Measurements from ENCODE around the gene NAA80.

Gene NAA80

GRCh38 chr3:50298836-50299637 is at the start of gene NAA80, which contains the start of gene HYAL3:
Gene NAA80, minus strand, starts transcription at chr3:50299405. Its CDS starts 1,942 bp downstream, at chr3:50297463.
Gene HYAL3, minus strand, starts transcription at chr3:50299405. Its CDS starts 3,803 bp downstream, at chr3:50295602.
- Histone ChIP-seq H3K36me3 (ENCODE audit: insufficient read depth, low read length) (no peaks in the 10 kb centered on the region), H3K4me3 (ENCODE audit: low read length) (peak within 1 kb of the TSS; percentile 66), H3K4me1 (ENCODE audit: insufficient read depth, low read length) (peaks cover 14% of the 10 kb centered on the region), H3K9me3 (ENCODE audit: low read length) (no peaks in the 10 kb centered on the region), H3K27me3 (ENCODE audit: insufficient read depth, low read length) (no peaks in the 10 kb centered on the region), H2AFZ (ENCODE audit: low read depth, low read length) (peak within 1 kb of the TSS; percentile 40)

GRCh38 chr3:50347187-50347813 is 48.1 kb upstream of the NAA80 start:
- H3K9me3 ChIP-seq (ENCODE audit: low read length) = peaks cover 5% of the 10 kb centered on the region
- peaks cover 26% of the 10 kb centered on the region for H3K27me3 ChIP-seq (ENCODE audit: insufficient read depth, low read length)
- H3K4me1 ChIP-seq (ENCODE audit: insufficient read depth, low read length) = peaks cover 20% of the 10 kb centered on the region
- peaks cover 10% of the 10 kb centered on the region for H3K36me3 ChIP-seq (ENCODE audit: insufficient read depth, low read length)
- no peak overlapping the region for H3K4me3 ChIP-seq (ENCODE audit: low read length)
- no peak overlapping the region for H2AFZ ChIP-seq (ENCODE audit: low read depth, low read length)

DNA sequence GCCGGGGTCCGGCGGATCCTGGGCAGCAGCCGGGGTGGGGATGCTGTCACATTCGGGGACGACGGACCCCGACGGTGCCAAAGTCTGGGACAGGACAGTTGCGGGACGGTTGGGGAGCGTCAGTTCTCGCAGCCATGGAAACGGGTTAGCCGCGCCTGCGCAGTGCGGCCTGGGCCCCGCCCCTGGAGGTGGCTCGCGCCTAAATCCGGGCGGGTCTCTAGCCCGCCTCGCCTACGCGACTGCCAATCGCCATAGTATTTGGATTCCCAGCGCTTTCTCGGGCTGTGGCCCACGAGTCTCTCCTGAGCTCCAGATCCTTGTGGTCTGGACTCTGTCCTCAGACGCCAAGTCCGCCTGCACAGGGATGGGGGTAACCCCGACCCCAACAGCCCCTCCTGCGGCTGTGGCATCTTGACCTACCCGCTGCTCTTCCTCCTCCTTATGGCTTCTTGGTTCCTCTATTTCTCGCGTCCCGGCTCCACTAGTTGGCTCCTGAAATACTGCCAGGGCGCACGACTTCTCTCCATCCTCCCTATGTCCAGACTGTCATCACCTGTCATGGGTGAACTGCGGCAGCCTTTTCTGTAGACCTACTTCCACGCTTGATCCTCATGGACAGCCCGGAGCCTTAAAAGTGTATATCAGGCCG is 46.5 kb upstream of the NAA80 start, which contains the start of gene ZMYND10:
Gene ZMYND10 (minus strand): TSS at position 147 of the 649 bp plus-strand sequence. CDS start 153 bp downstream, outside the sequence.
- peaks cover 41% of the 10 kb centered on the region for H3K27me3 ChIP-seq (ENCODE audit: insufficient read depth, low read length)
- peaks cover 5% of the 10 kb centered on the region for H3K9me3 ChIP-seq (ENCODE audit: low read length)
- H3K4me3 ChIP-seq (ENCODE audit: low read length) = peak within 1 kb of the TSS; percentile 10
- peaks cover 12% of the 10 kb centered on the region for H3K4me1 ChIP-seq (ENCODE audit: insufficient read depth, low read length)
- H2AFZ ChIP-seq (ENCODE audit: low read depth, low read length) = no peak within 1 kb of the TSS
- H3K36me3 ChIP-seq (ENCODE audit: insufficient read depth, low read length) = peaks cover 10% of the 10 kb centered on the region

DNA sequence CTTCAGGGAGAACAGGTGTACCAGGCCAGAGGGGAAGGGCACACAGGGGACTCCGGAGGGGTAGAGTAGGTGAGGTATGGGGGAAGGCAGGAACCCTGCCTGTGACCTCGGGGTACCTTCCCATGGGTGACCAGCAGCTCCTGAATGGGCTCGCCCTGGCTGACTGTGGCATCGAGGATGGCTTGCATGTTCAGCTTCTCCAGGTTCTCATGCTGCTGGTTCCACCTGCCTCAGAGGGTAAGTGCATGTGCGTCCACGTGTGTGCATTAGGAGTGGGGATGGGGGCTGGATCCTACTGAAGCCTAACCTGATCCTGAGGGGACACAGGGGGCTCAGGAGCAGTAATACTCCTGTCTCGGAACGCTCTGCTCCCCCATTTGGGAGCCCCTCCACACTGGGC is 45.8 kb upstream of the NAA80 start:
- Histone ChIP-seq H3K36me3 (ENCODE audit: insufficient read depth, low read length) (peaks cover 10% of the 10 kb centered on the region), H3K27me3 (ENCODE audit: insufficient read depth, low read length) (peaks cover 48% of the 10 kb centered on the region), H2AFZ (ENCODE audit: low read depth, low read length) (no peak overlapping the region), H3K4me1 (ENCODE audit: insufficient read depth, low read length) (peaks cover 7% of the 10 kb centered on the region), H3K4me3 (ENCODE audit: low read length) (no peak overlapping the region), H3K9me3 (ENCODE audit: low read length) (peaks cover 5% of the 10 kb centered on the region)

DNA sequence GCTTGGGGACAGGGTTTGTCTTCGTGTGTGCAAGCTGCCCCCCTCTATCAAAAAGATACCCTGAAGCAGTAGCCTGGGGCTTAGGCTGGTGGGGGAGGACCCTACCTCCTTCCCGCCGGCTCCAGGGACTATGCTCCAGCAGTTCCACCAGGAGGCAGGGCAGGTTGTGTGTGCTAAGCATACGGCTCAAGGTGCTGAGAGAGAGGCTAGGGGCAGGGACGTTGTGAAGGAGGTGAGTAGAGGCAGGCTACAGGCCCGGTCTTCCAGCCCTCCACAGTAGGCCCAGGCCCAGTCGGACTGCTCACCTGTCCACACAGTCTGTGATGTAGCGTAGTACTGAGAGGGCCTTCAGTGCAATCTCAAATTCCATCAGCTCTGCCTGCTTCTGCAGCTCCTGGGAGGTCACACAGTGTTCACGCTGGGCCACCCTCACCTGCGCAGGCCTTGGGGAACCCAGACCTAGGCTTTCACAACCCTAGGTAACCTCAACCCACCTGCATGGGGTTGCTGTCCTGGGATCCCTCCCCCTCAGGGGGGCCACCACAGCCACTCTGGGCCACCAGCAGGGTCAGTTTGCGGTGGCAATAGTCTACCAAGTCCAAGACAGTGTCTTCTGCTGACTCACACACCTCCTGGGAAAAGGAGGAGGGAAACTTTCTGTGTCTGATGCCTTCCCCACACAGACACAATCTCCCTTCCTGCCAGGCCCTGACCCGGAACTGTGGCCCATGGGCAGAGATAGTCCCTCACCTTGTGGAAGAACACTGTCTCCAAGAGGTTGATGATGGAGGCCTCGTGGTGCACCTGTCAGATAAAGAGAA is 43.8 kb upstream of the NAA80 start:
- Histone ChIP-seq H3K27me3 (ENCODE audit: insufficient read depth, low read length) (peaks cover 51% of the 10 kb centered on the region), H2AFZ (ENCODE audit: low read depth, low read length) (no peak overlapping the region), H3K4me1 (ENCODE audit: insufficient read depth, low read length) (peaks cover 5% of the 10 kb centered on the region), H3K9me3 (ENCODE audit: low read length) (peaks cover 5% of the 10 kb centered on the region), H3K4me3 (ENCODE audit: low read length) (no peak overlapping the region), H3K36me3 (ENCODE audit: insufficient read depth, low read length) (peaks cover 2% of the 10 kb centered on the region)

DNA sequence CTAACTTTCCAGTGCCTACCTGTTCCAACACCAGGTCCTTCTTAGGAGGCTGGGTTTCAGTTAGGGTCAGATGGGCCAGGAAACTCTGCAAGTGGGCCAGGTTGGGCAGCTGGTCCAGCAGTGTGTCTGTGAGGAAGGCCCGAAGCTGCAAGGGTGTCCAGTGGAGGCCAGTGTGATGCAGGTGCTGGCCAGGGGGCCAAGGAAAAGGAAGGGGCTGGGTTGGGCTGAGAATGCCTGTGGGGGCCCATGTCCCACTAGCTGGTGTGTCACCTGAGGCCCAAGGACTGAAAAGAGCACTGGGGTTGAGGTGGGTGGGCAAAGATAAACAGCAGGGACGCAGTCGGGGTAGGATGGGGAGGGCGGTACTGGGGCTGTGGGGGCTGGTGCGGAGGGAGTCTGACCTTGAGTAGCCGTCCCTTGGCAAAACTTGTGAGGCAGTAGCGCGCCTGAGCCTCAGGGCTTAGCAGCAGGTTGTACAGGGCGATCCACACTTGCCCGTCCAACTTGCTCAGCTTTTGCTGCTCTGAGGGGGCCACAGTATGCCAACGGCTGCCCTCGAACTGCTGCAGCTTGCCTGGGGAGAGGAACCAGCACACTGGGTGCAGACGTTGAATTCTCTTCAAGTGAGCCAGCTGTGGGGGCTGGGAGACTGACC is 42.9 kb upstream of the NAA80 start:
- no peak overlapping the region for H3K4me3 ChIP-seq (ENCODE audit: low read length)
- peaks cover 5% of the 10 kb centered on the region for H3K9me3 ChIP-seq (ENCODE audit: low read length)
- H3K36me3 ChIP-seq (ENCODE audit: insufficient read depth, low read length) = no peaks in the 10 kb centered on the region
- peaks cover 51% of the 10 kb centered on the region for H3K27me3 ChIP-seq (ENCODE audit: insufficient read depth, low read length)
- no peak overlapping the region for H2AFZ ChIP-seq (ENCODE audit: low read depth, low read length)
- H3K4me1 ChIP-seq (ENCODE audit: insufficient read depth, low read length) = peaks cover 7% of the 10 kb centered on the region

GRCh38 chr3:50341537-50341936 is 42.3 kb upstream of the NAA80 start:
- Histone ChIP-seq H3K36me3 (ENCODE audit: insufficient read depth, low read length) (no peaks in the 10 kb centered on the region), H3K9me3 (ENCODE audit: low read length) (peaks cover 5% of the 10 kb centered on the region), H2AFZ (ENCODE audit: low read depth, low read length) (no peak overlapping the region), H3K4me3 (ENCODE audit: low read length) (no peak overlapping the region), H3K4me1 (ENCODE audit: insufficient read depth, low read length) (peaks cover 7% of the 10 kb centered on the region), H3K27me3 (ENCODE audit: insufficient read depth, low read length) (peaks cover 51% of the 10 kb centered on the region)

DNA sequence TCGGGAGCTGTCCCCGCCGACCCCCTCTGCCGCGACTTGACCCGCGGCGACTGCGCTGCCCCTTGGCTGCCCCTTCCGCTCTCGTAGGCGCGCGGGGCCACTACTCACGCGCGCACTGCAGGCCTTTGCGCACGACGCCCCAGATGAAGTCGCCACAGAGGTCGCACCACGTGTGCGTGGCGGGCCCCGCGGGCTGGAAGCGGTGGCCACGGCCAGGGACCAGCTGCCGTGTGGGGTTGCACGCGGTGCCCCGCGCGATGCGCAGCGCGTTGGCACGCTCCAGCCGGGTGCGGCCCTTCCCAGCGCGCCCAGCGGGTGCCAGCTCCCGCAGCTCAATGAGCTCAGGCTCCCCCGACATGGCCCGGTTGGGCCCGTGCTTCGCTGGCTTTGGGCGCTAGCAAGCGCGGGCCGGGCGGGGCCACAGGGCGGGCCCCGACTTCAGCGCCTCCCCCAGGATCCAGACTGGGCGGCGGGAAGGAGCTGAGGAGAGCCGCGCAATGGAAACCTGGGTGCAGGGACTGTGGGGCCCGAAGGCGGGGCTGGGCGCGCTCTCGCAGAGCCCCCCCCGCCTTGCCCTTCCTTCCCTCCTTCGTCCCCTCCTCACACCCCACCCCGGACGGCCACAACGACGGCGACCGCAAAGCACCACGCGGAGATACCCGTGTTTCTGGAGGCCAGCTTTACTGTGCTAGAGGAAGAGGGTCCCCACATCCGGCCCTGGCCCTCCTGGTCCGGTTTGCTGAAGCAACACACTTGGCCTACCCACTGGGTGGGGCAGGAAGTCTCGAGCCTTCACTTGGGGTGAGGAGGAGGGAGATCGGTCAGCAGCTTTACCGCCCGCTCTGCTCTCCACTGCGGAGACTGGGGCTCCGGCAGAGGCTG is 41.5 kb upstream of the NAA80 start, which contains the start of gene RASSF1:
Gene RASSF1 (minus strand): TSS at position 389 of the 882 bp plus-strand sequence. CDS start 31 bp downstream, at position 358.
- H3K4me3 ChIP-seq (ENCODE audit: low read length) = no peak within 1 kb of the TSS
- H3K36me3 ChIP-seq (ENCODE audit: insufficient read depth, low read length) = no peaks in the 10 kb centered on the region
- peaks cover 15% of the 10 kb centered on the region for H3K4me1 ChIP-seq (ENCODE audit: insufficient read depth, low read length)
- H3K9me3 ChIP-seq (ENCODE audit: low read length) = peaks cover 5% of the 10 kb centered on the region
- H3K27me3 ChIP-seq (ENCODE audit: insufficient read depth, low read length) = peaks cover 51% of the 10 kb centered on the region
- H2AFZ ChIP-seq (ENCODE audit: low read depth, low read length) = no peak within 1 kb of the TSS

DNA sequence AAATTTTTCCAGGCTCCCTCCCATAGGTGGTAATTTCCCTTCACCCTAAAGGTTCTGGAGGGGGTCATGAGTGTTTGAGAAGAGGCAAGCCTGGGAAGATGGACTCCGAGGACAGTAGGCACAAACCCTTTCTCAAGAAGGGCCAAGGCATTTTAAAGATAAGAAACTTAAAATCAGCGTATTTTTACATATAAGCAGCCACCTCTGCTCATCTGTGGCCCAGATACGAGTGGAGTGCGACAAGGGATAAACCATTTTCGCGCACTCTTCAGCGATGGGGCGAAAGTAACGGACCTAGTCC is 40.9 kb upstream of the NAA80 start:
- peaks cover 18% of the 10 kb centered on the region for H3K4me1 ChIP-seq (ENCODE audit: insufficient read depth, low read length)
- H3K9me3 ChIP-seq (ENCODE audit: low read length) = peaks cover 5% of the 10 kb centered on the region
- H3K36me3 ChIP-seq (ENCODE audit: insufficient read depth, low read length) = no peaks in the 10 kb centered on the region
- peaks cover 48% of the 10 kb centered on the region for H3K27me3 ChIP-seq (ENCODE audit: insufficient read depth, low read length)
- no peak overlapping the region for H2AFZ ChIP-seq (ENCODE audit: low read depth, low read length)
- no peak overlapping the region for H3K4me3 ChIP-seq (ENCODE audit: low read length)

GRCh38 chr3:50339485-50340146 is 40.4 kb upstream of the NAA80 start:
- Histone ChIP-seq H3K4me3 (ENCODE audit: low read length) (no peak overlapping the region), H3K36me3 (ENCODE audit: insufficient read depth, low read length) (no peaks in the 10 kb centered on the region), H3K27me3 (ENCODE audit: insufficient read depth, low read length) (peaks cover 44% of the 10 kb centered on the region), H3K4me1 (ENCODE audit: insufficient read depth, low read length) (peaks cover 18% of the 10 kb centered on the region), H3K9me3 (ENCODE audit: low read length) (peaks cover 3% of the 10 kb centered on the region), H2AFZ (ENCODE audit: low read depth, low read length) (no peak overlapping the region)

DNA sequence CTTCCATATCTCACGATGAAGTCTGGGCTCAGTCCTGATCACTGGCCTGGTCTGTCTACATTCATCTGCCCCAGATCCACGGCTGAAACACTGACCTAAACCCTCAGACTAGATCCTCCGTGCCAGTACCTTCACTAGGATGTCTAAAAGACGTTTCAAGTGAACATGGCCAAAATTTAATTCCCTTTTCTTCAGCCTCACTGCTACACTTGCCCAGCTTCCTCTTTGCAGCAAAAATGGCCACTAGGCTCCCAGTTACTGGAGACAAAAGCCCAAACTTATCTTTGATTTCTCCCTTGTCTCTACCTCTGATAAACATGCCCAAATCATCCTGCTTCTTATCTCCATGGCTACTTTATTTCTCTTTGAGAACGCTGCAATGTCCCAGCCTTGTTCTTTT is 39.8 kb upstream of the NAA80 start:
- Histone ChIP-seq H3K4me1 (ENCODE audit: insufficient read depth, low read length) (peaks cover 18% of the 10 kb centered on the region), H3K9me3 (ENCODE audit: low read length) (peaks cover 2% of the 10 kb centered on the region), H2AFZ (ENCODE audit: low read depth, low read length) (no peak overlapping the region), H3K4me3 (ENCODE audit: low read length) (no peak overlapping the region), H3K36me3 (ENCODE audit: insufficient read depth, low read length) (no peaks in the 10 kb centered on the region), H3K27me3 (ENCODE audit: insufficient read depth, low read length) (peaks cover 42% of the 10 kb centered on the region)
